NCI-H1105 (cell line): ENCODE measurements around the gene HOXD8.
A peak's percentile ranks its signal among the peaks of the same experiment; 100 is the strongest.

Experiments
- DNase-seq: peaks from one replicate; lab custom pipeline; 2025; lab: John Stamatoyannopoulos, UW

HOXD8 gene

GRCh38 chr2:176103742-176104315 lies 25.7 kb upstream of the HOXD8 start:
- no peak for DNase-seq

- no peak for DNase-seq
Observed at GRCh38 chr2:176104316-176105077, 25.0 kb upstream of the HOXD8 start.

- no peak for DNase-seq
Observed at GRCh38 chr2:176105078-176105729, 24.3 kb upstream of the HOXD8 start.

- no peak for DNase-seq
Observed at GRCh38 chr2:176105730-176106580, 23.6 kb upstream of the HOXD8 start.

- DNase-seq = peak; percentile 91
Observed at GRCh38 chr2:176106581-176107539, 22.6 kb upstream of the HOXD8 start, which contains the start of gene HOXD11. TSS of gene HOXD11 (plus strand) at chr2:176107280. CDS start at chr2:176107356, 76 bp downstream.

GRCh38 chr2:176107731-176108181 lies 21.7 kb upstream of the HOXD8 start:
- no peak for DNase-seq

GRCh38 chr2:176109192-176109901 lies 20.2 kb upstream of the HOXD8 start:
- no peak for DNase-seq

GRCh38 chr2:176109946-176110345 lies 19.6 kb upstream of the HOXD8 start:
- DNase-seq = no peak

GRCh38 chr2:176110415-176111308 lies 18.8 kb upstream of the HOXD8 start:
- no peak for DNase-seq

GRCh38 chr2:176111309-176111663 lies 18.2 kb upstream of the HOXD8 start:
- peak; percentile 84 for DNase-seq

- no peak for DNase-seq
Observed at GRCh38 chr2:176111846-176112374, 17.6 kb upstream of the HOXD8 start.

- DNase-seq = no peak
Observed at GRCh38 chr2:176112375-176113302, 16.9 kb upstream of the HOXD8 start.

GRCh38 chr2:176114120-176114929 lies 15.2 kb upstream of the HOXD8 start:
- DNase-seq = peak; percentile 88

GRCh38 chr2:176114930-176115625 lies 14.4 kb upstream of the HOXD8 start:
- DNase-seq = no peak

GRCh38 chr2:176115883-176116813 lies 13.4 kb upstream of the HOXD8 start, which contains the start of gene HOXD10:
TSS of gene HOXD10 (plus strand) at chr2:176116778. CDS start at chr2:176116834, 56 bp downstream.
- DNase-seq = peak; percentile 71
